HG03457 (cell line): ENCODE data around the gene CNOT10.
A peak's percentile ranks its signal among the peaks of the same experiment; 100 is the strongest.
"Not testable (repeated sequence)": the region's sequence is repeated elsewhere in the genome, so short reads cannot be mapped to it uniquely, and the experiment has no call there.

ENCODE experiments used
- ATAC-seq: cut with Tn5 transposase; IDR thresholded peaks from one replicate; pipeline ENCODE4 v1.9.1; 2021; ENCODE audit warnings: moderate number of reproducible peaks; ENCODE audit not compliant: unreplicated experiment

CNOT10 gene

DNA sequence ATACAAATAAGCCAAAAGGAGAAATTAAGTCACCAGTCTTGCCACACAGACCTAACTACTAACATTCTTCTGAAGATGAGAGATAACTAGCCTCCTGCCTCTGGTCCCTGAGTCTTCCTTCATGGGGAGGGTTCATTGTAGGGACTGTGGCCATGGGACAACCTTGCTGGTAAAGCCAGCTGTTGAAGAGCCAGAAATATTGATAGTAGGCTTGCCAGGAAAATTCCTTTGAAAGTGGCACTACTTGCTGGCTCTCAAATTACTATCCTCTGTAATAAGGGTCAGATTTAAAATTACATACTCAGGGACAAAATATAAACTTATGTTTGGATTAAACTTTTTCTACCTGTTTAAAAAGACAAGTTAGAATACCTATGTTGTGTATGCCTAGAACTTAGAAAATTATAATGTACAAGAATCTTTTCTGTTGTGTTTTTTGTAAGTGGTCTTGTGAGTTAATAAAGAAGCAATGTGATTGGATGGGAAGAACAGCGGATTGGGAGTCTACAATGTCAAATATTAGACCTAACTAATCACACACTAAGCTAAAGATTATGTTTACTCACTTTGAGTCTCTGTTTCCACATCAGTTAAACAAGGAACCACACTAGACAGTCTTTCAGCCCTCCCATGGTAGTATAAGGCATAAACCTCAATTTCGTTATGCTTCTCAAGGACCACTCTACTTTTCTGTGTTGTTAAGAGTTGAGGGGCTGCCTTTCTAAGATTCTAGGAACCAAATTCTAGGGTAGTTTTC is 72.8 kb downstream of the CNOT10 start:
- ATAC-seq = no peak

DNA sequence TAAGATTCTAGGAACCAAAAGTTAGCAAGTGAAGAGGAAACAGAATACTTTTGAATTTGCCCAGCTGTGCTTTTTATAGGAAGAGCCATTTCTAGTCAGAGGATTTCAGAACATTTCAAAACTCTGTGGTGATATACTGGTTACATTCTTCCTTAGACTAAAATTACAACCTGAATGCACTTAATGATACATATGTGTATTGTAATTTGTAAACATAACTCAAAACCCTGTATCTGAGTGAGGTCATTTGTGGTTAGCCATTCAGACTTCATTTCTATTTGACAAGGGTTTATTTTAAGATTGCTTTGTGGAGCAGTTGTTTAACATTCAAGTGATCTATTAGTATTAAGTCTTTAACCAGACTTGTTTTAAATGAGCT is 73.4 kb downstream of the CNOT10 start:
- no peak for ATAC-seq

DNA sequence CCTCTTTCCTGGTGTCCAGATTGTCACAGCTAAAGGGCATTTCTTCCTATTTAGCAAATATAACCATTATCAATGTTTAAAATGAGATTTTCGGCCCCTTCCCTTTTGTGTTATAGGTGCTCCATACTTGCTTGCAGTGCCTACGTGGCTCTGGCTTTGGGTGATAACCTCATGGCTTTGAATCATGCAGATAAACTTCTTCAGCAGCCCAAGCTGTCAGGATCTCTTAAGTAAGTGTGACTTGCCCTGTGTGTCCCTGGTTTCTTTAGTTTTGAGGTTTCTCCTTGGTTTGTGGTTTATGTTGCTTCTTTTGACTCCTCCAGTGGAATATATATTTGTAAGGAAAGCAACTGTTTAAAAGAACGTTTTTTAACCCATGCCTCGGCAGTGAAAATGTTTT is 74.4 kb downstream of the CNOT10 start:
- no peak for ATAC-seq

DNA sequence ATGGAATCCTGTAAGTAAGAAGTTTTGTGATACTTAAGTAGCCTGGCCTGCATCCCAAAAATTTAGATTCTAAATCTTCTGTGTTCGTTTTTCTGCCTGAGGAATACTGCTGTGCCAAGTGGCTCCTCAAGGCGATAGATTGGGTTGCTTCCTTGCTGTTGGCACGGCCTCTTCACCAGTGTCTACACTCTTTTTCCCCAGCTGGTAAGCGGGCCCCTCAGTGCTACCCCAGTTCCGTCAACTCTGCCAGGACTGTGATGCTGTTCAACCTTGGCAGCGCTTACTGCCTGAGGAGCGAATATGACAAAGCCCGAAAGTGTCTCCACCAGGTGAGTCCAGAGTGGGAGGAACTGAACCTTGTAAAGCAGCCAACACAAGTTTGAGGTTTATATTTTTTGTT is 79.5 kb downstream of the CNOT10 start:
- no peak for ATAC-seq

DNA sequence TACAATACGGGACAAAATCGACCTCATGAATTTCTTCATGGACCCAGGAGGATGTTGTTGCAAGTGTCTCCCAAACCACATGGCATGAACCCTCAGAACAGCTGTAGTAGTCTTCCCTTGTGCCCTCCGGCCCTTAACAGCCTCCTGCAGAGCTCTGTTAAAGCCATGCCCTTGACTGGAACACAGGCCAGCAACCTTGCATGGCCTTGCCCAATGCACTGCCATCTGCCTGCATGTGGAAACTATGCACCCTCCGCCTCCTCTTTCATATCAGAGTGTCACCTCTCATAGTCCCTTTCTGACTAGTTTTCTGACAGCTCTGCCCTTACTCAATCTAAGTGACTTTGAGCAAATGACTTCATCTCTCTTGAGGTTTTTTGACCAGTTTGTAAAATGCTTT is 93.4 kb downstream of the CNOT10 start:
- ATAC-seq = no peak

DNA sequence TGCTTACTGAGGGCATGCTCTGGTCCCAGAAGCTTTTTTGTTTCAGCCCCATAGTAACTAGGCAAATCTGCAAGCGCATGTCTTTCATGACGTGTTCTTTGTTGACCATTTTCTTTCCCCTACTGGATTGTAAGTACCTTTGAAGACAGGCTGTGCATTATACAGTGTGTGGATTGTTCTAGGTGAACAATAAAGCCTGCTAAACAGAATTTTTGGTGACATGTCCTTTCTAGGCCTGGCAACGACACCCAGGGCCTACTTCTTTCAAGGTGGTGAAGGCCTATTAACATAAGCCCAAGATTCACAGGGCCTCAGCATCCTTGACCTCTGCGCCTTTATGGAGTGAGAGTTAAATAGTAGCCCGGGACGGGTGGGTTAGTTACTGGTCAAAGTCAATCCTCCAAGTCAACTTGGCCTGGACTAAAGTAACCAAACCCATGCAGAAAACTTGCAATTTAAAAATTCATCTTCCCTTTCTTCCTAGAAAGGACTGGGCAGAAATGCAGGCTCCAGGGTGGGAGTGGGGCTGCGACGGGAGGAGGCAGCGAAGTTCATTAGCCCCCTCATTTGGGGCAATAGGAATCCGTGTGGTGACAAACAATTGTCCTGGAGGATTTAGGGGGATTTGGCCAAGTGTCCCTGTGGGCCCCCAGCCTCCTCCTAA is 95.2 kb downstream of the CNOT10 start:
- ATAC-seq = no peak

DNA sequence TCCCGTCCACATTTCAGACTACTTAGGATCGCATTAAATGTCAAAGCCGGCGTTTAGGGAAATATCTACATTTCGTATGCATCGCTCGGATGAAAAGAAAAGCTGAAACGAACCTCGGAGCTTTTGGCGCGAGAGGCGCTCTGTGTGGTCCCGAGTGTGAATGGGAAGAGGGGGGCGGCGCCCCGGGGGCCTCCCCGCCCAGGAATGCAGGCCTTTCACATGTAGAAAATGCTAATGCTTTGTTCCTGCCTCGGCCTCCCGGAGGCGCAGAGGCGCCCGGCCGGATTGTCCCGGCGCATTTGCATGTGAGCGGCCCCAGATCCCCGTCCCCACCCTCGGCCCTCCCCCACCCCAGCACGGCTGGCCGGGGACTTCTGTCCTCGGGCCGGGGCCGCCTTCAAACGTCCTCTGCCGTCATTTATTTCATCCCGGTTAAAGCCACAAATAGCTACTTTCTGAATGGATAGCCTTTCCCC is 95.8 kb downstream of the CNOT10 start:
- ATAC-seq = peak; percentile 16

DNA sequence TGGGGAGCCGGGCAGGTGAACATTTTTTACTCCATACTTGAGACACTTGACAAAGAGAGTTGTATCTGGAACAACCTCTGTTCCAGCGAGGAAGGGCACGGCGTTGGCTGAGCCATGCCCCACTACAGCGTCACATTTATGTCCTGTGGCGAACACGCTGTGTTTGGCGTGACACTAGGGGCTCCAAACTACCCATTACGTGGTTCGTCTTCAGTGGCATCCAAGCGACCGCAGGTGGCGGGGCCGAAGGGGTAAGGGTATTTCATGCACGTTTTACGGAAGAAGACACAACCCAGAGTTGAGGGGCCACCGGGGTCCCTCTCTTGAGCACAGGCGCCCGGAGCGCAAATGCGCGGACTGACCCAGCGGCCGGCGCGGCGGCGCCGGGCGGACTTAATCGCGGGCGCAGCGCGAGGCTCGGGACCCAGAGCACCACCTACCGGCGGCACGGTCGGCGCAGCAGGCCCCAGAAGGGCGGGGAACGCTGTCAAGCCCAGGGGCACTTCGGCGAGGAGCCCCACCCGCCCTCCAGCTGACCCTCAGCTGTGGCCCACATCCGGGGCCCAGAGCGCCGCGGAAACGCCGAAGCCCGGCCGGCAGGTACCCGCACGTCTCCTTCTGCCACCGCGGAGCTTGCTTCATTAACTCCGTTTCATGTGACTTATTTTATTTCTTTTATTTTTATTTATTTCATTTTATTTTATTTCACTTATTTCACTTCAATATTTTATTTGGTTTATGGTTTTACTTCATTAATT is 96.4 kb downstream of the CNOT10 start:
- peak; percentile 94 for ATAC-seq

DNA sequence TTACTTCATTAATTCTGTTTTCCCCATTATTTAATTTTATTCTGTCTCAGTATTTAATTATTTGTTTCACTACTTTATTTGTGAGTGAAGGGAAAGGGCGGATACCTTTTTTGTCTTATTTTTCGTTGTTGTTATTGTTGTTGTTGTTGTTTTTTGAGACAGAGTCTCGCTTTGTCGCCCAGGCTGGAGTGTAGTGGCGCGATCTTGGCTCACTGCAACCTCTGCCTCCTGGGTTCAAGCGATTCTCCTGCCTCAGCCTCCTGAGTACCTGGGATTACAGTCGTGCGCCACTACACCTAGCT is 96.9 kb downstream of the CNOT10 start:
- not testable (repeated sequence) for ATAC-seq

DNA sequence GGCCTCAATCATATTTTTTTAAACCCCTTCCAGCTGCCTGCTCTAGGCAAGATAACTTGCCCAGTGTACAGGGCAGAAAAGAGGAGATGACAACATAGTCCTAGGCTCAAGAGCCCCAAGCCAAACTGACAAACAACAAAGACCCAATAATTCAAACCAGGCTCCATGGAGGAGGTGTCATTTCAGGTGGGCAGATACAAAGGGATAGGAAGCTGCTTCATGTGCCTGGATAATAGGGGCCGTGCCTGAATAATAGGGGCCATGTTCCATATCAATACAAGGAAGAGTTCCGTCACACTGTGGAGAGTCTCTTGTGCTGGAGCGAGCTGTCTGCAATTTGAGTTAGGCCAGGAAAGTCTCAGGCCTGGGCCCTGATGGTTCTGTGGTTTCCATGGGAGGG is 97.4 kb downstream of the CNOT10 start:
- ATAC-seq = no peak

DNA sequence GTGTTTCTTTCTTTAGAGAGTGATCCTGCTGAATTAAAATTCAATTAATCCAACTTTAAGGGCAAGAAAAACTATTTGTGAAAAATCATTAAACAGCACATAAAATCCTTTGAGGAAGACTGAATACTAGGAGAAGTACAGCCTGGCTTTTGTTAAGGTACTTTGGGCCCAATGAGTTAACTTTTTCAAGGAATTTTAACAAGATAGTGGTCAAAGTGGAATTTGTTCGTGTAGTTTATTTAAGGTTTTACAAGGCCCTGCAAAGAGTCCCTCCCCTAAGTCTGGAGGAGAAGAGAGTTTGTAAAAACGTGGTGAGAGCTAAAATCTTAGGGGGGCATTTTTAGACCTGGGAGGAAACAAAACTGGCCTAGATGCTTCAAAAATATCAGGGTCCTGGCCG is 106.8 kb downstream of the CNOT10 start:
- no peak for ATAC-seq

DNA sequence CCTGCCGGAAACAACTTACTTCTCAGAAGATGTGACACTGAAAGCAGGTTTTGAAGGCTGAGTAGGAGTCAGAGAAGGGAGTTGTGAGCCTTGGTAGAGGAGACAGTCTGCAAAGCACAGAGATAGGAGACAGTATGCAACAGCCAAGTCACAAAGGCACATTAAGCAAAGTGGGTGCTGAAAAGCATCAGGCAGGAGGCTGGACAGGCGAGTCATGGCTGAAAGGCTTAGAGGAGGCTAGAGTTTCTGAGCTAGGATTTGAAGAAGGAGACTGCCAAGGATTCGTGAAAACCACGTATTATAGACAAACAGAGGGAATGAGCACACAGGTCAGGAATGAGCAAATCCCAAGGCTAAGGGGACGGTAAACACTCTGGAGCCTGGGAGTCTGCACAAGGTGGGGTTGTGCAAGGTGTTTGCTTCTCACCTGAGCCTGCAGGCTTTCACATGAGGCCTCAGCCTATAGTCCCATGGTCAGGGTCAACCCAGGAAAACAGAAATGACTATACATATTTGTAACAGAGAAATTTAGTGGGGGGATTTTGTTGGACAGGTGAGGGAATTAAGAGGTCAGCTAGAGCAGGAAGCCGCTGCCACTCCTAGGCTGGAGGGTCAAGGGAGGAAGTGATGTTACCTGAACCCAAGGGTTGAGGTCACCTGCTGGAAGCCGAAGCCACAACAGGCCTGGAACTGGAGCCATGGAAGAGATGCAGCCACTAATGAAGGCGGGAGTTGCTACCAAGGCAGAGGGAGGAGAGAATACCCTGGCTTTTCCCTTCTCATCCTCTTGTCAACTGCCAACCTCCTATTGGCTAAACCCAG is 109.7 kb downstream of the CNOT10 start:
- ATAC-seq = no peak

DNA sequence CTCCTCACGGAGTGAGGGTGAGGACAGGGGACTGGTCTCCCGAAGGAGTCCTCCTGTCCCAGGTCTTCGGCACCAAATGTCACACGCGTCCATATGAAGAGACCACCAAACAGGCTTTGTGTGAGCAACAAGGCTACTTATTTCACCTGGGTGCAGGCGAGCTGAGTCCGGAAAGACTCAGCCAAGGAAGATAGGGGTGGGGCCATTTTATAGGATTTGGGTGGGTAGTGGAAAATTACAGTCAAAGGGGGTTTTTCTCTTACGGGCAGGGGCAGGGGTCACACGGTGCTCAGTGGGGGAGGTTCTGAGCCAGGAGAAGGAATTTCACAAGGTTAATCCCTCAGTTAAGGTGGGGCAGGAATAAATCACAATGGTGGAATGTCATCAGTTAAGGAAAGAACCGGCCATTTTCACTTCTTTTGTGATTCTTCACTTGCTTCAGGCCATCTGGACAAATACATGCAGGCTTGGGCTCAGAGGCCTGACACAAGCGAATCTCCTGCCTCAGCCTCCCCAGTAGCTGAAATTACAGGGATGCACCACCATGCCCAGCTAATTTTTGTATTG is 111.5 kb downstream of the CNOT10 start:
- ATAC-seq = not testable (repeated sequence)

DNA sequence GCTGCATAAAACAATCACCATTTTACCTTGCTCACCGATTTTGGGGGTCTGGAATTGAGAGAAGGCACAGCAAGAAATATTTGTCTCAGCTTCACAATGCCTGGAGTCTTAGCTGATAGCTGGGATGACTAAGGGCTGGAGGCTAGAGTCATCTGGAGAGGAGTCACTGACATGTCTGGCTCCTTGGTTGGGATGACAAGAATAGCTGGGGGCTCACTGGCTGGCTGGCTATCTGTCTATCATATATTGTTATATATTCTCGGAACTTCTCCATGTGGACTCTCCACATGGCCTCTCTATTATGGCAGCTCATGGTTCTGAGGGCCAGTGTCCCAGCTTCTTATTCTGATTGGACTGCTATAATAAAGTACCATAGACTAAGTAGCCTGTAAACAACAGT is 112.8 kb downstream of the CNOT10 start:
- no peak for ATAC-seq

DNA sequence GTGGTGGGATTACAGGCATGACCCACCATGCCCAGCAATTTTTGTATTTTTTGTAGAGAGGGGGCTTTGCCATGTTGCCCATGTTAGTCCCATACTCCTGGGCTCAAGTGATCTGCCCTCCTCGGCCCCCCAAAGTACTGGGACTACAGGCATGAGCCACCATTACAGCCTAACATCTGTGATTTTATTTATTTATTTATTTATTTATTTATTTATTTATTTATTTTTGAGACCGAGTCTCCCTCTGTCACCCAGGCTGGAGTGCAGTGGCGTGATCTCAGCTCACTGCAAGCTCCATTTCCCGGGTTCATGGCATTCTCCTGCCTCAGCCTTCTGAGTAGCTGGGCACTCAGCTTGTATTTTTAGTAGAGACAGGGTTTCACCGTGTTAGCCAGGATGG is 116.5 kb downstream of the CNOT10 start:
- not testable (repeated sequence) for ATAC-seq

DNA sequence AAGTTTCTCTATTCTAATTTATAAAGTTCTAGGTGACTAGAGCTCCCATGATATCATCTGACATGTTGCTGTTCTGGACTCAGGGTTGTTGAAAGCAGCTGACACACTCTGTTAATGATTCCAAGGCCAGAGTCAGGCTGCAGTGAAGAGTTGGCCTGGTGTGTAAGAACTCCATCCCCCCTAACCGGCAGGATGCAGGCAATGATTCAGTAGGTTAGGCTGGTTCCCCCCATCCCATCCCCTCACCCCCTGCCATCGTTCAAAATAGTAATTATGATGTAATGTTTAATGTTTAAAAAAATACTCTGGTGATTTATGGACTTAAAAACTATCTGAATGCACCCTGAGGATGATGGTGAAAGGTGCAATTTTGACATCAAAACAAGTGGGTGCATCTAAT is 128.2 kb downstream of the CNOT10 start:
- peak; percentile 88 for ATAC-seq

DNA sequence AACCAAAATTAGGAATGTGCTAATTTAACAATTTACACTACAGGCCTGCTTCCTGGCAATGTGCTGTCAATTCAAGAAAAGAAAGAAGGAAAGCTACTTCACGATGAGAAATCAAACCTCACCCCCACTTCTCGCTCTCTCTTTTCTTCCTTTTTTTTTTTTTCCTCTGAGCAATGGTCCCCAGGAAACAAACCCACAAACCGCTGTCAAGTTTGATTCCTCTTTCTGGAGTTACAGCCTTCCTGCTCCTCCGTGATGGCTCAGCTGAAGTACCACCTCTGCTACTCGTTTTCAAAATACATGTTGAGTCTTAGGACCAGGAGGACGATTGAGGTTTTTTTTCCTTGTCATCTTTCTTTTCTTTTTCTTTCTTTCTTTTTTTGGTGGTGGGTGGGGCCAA is 129.4 kb downstream of the CNOT10 start:
- ATAC-seq = no peak

DNA sequence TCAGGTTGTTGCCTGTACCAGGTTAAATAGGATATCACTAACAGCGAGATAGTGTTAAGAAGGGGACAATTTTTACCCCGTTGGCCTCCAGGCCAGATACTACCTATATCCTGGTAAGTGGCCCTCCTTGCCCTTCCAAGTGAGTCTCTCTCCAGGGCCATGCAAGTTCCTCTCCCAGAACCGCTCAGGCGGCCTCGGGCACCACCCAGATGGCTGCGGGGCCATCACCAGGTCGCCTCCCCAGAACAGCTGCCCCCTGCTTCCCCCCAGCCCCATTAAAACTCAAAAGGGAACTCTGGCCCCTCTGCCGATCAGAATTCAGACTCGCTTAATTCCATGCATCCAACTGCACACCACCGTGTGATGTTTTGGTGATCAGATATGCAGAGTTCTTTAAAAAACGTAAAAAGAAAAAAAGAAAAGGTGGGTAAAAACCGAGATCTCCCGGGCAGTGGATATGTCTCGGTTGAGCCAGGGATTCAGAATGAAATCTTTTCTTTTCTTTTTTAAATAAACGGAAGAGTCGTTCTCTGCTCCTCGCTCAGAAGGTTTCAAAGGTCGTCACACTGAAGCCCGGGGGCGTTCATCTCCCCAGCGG is 131.0 kb downstream of the CNOT10 start:
- ATAC-seq = no peak

DNA sequence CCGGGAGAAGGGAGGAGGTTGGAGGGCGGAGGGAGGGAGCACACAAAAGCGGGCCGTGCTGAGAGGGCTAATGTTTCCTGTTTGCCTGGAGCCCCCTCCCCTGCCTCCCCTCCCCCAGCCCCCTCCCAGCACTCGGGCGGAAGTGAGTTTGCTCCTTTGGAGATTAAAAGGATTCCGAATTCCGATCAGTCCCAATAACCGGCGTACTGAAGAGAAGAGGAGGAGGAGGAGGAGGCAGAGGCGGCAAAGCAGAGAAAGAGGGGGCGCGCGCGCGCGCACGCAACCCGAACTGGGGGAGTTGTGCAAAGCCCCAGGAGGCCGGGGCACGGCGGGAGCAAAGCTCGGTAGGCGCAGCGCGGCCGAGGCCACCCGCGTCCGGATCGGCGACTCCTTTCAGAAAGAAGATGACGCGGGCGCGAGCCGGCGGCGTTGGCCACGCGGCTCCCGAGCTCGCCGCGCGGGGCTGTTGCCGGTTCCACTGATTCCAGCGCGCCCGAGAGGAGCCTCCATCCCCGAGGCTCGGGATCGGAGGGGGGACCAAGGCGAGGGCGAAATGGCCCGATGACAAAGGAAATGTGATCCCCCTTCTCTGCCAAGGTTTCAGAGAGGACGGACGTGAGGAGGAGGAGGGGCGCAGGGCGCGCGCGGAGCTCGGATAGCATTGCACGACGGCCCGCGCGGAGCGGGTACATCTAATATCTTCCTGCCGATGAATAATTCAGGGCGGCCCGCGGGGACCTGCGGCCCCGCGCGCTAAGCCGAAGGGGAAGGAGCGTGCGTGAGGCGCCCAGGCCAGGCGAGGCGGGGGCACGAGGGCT is 131.7 kb downstream of the CNOT10 start:
- no peak for ATAC-seq

DNA sequence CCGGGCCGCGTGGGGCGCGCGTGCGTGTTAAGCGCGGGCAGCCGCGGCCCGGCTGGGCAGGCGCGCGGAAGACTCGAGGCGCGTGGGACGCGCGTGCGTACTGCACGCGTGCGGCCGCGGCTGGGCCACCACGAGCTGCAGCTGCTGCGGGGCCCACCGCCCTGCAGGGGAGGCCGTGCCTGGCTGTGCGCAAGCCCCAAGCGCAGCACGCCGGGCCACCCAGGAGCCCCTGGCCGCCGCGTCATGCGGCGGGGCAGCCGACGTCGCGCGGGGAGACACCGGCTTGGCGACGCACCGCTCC is 132.2 kb downstream of the CNOT10 start:
- no peak for ATAC-seq
